ENCODE measurements around the gene PDSS2. TPM values are rescaled to one million over a fixed set of nuclear protein-coding genes. Genes with fewer than 3 reads are reported as not detected.

PDSS2 gene
- total and polyA plus RNA-seq, 2 donors (not counting 1 experiment from before 2014, with no cell fraction given) = 16.9 to 17.0 TPM

GRCh38 chr6:107108201-107108890 is 351.0 kb downstream of the PDSS2 start:
- H3K9me3 Mint-ChIP-seq (ENCODE audit: insufficient read depth) = no peaks in the 10 kb centered on the region
- no peaks in the 10 kb centered on the region for H3K36me3 ChIP-seq (replicated peaks in 1 of 2; ENCODE audit: control extremely low read depth in 1 of 2, control insufficient read depth in 1 of 2, extremely low read depth in 1 of 2, insufficient read depth in 2 of 2, low read length in 1 of 2)
- H3K27me3 ChIP-seq (replicated peaks in 1 of 4; ENCODE audit: control extremely low read depth in 1 of 4, control insufficient read depth in 3 of 4, insufficient read depth in 4 of 4, low read length in 3 of 4) = no peaks in the 10 kb centered on the region
- no peak for ATAC-seq (ENCODE audit: low read depth)
- H3K4me3 Mint-ChIP-seq = no peak overlapping the region
- no peak for DNase-seq
- no peak overlapping the region for H3K4me3 ChIP-seq (ENCODE audit: control extremely low read depth in 1 of 5, extremely low read depth in 1 of 5, insufficient read depth in 1 of 5, low read depth in 2 of 5, low read length in 4 of 5)
- TF ChIP-seq CTCF (IDR thresholded peaks at IDR 0.05) = no peak
- TF ChIP-seq EZH2 (IDR thresholded peaks at IDR 0.05; ENCODE audit: borderline replicate concordance, insufficient read depth, low read depth, low read length, poor library complexity, severe bottlenecking) = no peak
- peaks cover under 1% of the 10 kb centered on the region for H3K4me1 Mint-ChIP-seq
- H3K9me3 ChIP-seq (ENCODE audit: control extremely low read depth in 1 of 3, control insufficient read depth in 2 of 3, insufficient read depth in 1 of 3, low read length in 2 of 3) = no peaks in the 10 kb centered on the region
- WGBS (ENCODE audit: insufficient coverage) = 100% methylated on average over 15 of the region's 17 CpGs
- no peak overlapping the region for H2AFZ ChIP-seq (ENCODE audit: insufficient read depth, low read depth, low read length, poor library complexity, severe bottlenecking)
- CTCF ChIA-PET = no interaction called here
- intact Hi-C loops (cut with micrococcal nuclease) = no loop called here
- POLR2A ChIA-PET = no interaction called here
- no peaks in the 10 kb centered on the region for H4K20me1 ChIP-seq (ENCODE audit: control insufficient read depth, insufficient read depth, low read length, poor library complexity, severe bottlenecking)
- no peak overlapping the region for H3K27ac Mint-ChIP-seq
- no peaks in the 10 kb centered on the region for H3K27me3 Mint-ChIP-seq
- H3K4me2 ChIP-seq (replicated peaks; ENCODE audit: low read depth, low read length, poor library complexity, severe bottlenecking) = no peak overlapping the region
- no peak overlapping the region for H3K27ac ChIP-seq (ENCODE audit: low read length in 2 of 2)
- peaks cover under 1% of the 10 kb centered on the region for H3K79me2 ChIP-seq (ENCODE audit: control insufficient read depth, insufficient read depth, low read length)
- H3K4me1 ChIP-seq (ENCODE audit: control insufficient read depth in 2 of 2, insufficient read depth in 2 of 2, low read length in 2 of 2) = no peaks in the 10 kb centered on the region
- H3K9ac ChIP-seq (ENCODE audit: low read length) = no peak overlapping the region

- Histone ChIP-seq H3K9me3 (ENCODE audit: control extremely low read depth in 1 of 3, control insufficient read depth in 2 of 3, insufficient read depth in 1 of 3, low read length in 2 of 3) (no peaks in the 10 kb centered on the region), H3K36me3 (replicated peaks in 1 of 2; ENCODE audit: control extremely low read depth in 1 of 2, control insufficient read depth in 1 of 2, extremely low read depth in 1 of 2, insufficient read depth in 2 of 2, low read length in 1 of 2) (no peaks in the 10 kb centered on the region), H3K79me2 (ENCODE audit: control insufficient read depth, insufficient read depth, low read length) (peaks cover 3% of the 10 kb centered on the region), H3K4me1 (ENCODE audit: control insufficient read depth in 2 of 2, insufficient read depth in 2 of 2, low read length in 2 of 2) (no peaks in the 10 kb centered on the region), H3K27me3 (replicated peaks in 1 of 4; ENCODE audit: control extremely low read depth in 1 of 4, control insufficient read depth in 3 of 4, insufficient read depth in 4 of 4, low read length in 3 of 4) (no peaks in the 10 kb centered on the region), H3K9ac (ENCODE audit: low read length) (no peak overlapping the region), H4K20me1 (ENCODE audit: control insufficient read depth, insufficient read depth, low read length, poor library complexity, severe bottlenecking) (no peaks in the 10 kb centered on the region), H3K4me3 (ENCODE audit: control extremely low read depth in 1 of 5, extremely low read depth in 1 of 5, insufficient read depth in 1 of 5, low read depth in 2 of 5, low read length in 4 of 5) (no peak overlapping the region), H3K27ac (ENCODE audit: low read length in 2 of 2) (no peak overlapping the region), H2AFZ (ENCODE audit: insufficient read depth, low read depth, low read length, poor library complexity, severe bottlenecking) (no peak overlapping the region), H3K4me2 (replicated peaks; ENCODE audit: low read depth, low read length, poor library complexity, severe bottlenecking) (no peak overlapping the region)
- H3K4me1 Mint-ChIP-seq = peaks cover 1% of the 10 kb centered on the region
- WGBS (ENCODE audit: insufficient coverage) = 94% methylated on average over 4 of the region's 4 CpGs
- ATAC-seq (ENCODE audit: low read depth) (no peak), DNase-seq (no peak)
- no peak overlapping the region for H3K27ac Mint-ChIP-seq
- no peaks in the 10 kb centered on the region for H3K27me3 Mint-ChIP-seq
- POLR2A ChIA-PET = no interaction called here
- no peaks in the 10 kb centered on the region for H3K9me3 Mint-ChIP-seq (ENCODE audit: insufficient read depth)
- CTCF ChIA-PET = no interaction called here
- TF ChIP-seq CTCF (IDR thresholded peaks at IDR 0.05) (no peak), EZH2 (IDR thresholded peaks at IDR 0.05; ENCODE audit: borderline replicate concordance, insufficient read depth, low read depth, low read length, poor library complexity, severe bottlenecking) (no peak)
- intact Hi-C loops (cut with micrococcal nuclease) = no loop called here
- H3K4me3 Mint-ChIP-seq = no peak overlapping the region
Measured at GRCh38 chr6:107107791-107108190, 351.6 kb downstream of the PDSS2 start.

Measured in B cell (primary cell).